Measurements from ENCODE around the gene TNFRSF13B. TPM values are rescaled to one million over a fixed set of nuclear protein-coding genes. Genes with fewer than 3 reads are reported as not detected.

The TNFRSF13B gene
- total RNA-seq, 1 experiment from 2014 or later: not detected

- ATAC-seq (no peak), DNase-seq (ENCODE audit: low read depth, low spot score) (no peak)
- POLR2A ChIA-PET: no interaction called here
- Histone ChIP-seq H3K4me3 (ENCODE audit: low read depth in 2 of 2, low read length in 2 of 2) (no peak overlapping the region), H3K36me3 (ENCODE audit: control insufficient read depth, insufficient read depth, low read length) (no peaks in the 10 kb centered on the region), H3K9me3 (ENCODE audit: control insufficient read depth, insufficient read depth, low read depth, low read length) (no peaks in the 10 kb centered on the region), H3K27me3 (ENCODE audit: control insufficient read depth, insufficient read depth, low read length) (no peaks in the 10 kb centered on the region), H3K27ac (ENCODE audit: low read length) (no peak overlapping the region), H3K4me1 (ENCODE audit: control insufficient read depth, insufficient read depth, low read length) (no peaks in the 10 kb centered on the region)
- in situ Hi-C loops (cut with HindIII; ENCODE audit: low pct_unique_long_range_greater_than_20kb, low sequenced_read_pairs): no loop called here
- BruUV-seq (replicated peaks): no TSS peak
- TF ChIP-seq, protein P1, sequence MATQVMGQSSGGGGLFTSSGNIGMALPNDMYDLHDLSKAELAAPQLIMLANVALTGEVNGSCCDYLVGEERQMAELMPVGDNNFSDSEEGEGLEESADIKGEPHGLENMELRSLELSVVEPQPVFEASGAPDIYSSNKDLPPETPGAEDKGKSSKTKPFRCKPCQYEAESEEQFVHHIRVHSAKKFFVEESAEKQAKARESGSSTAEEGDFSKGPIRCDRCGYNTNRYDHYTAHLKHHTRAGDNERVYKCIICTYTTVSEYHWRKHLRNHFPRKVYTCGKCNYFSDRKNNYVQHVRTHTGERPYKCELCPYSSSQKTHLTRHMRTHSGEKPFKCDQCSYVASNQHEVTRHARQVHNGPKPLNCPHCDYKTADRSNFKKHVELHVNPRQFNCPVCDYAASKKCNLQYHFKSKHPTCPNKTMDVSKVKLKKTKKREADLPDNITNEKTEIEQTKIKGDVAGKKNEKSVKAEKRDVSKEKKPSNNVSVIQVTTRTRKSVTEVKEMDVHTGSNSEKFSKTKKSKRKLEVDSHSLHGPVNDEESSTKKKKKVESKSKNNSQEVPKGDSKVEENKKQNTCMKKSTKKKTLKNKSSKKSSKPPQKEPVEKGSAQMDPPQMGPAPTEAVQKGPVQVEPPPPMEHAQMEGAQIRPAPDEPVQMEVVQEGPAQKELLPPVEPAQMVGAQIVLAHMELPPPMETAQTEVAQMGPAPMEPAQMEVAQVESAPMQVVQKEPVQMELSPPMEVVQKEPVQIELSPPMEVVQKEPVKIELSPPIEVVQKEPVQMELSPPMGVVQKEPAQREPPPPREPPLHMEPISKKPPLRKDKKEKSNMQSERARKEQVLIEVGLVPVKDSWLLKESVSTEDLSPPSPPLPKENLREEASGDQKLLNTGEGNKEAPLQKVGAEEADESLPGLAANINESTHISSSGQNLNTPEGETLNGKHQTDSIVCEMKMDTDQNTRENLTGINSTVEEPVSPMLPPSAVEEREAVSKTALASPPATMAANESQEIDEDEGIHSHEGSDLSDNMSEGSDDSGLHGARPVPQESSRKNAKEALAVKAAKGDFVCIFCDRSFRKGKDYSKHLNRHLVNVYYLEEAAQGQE (IDR thresholded peaks at IDR 0.05; ENCODE audit: insufficient read depth in 1 of 2, low read depth in 2 of 2, low read length in 1 of 2): no peak
- TF ChIP-seq POLR2AphosphoS5 (IDR thresholded peaks at IDR 0.05; ENCODE audit: low read depth, low read length) (no peak), SIN3A (IDR thresholded peaks at IDR 0.05; ENCODE audit: borderline replicate concordance, insufficient read depth, low read depth, low read length) (no peak), TCF7L2 (IDR thresholded peaks at IDR 0.05; ENCODE audit: low read depth, low read length) (no peak)
- TF ChIP-seq, protein P2, sequence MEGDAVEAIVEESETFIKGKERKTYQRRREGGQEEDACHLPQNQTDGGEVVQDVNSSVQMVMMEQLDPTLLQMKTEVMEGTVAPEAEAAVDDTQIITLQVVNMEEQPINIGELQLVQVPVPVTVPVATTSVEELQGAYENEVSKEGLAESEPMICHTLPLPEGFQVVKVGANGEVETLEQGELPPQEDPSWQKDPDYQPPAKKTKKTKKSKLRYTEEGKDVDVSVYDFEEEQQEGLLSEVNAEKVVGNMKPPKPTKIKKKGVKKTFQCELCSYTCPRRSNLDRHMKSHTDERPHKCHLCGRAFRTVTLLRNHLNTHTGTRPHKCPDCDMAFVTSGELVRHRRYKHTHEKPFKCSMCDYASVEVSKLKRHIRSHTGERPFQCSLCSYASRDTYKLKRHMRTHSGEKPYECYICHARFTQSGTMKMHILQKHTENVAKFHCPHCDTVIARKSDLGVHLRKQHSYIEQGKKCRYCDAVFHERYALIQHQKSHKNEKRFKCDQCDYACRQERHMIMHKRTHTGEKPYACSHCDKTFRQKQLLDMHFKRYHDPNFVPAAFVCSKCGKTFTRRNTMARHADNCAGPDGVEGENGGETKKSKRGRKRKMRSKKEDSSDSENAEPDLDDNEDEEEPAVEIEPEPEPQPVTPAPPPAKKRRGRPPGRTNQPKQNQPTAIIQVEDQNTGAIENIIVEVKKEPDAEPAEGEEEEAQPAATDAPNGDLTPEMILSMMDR (IDR thresholded peaks at IDR 0.05): no peak
- CTCF ChIA-PET: no interaction called here
- intact Hi-C loops (cut with micrococcal nuclease; ENCODE audit: unreplicated experiment): no loop called here
Observed at GRCh38 chr17:16923904-16924695, 47.8 kb downstream of the TNFRSF13B start.

- CTCF ChIA-PET: no interaction called here
- in situ Hi-C loops (cut with HindIII; ENCODE audit: low pct_unique_long_range_greater_than_20kb, low sequenced_read_pairs) (no loop called here), intact Hi-C loops (cut with micrococcal nuclease; ENCODE audit: unreplicated experiment) (no loop called here)
Observed at GRCh38 chr17:16923097-16923903, 48.6 kb downstream of the TNFRSF13B start.

More at GRCh38 chr17:16923097-16923903, 48.6 kb downstream of the TNFRSF13B start:
- H3K9me3 ChIP-seq (ENCODE audit: control insufficient read depth, insufficient read depth, low read depth, low read length): no peaks in the 10 kb centered on the region
- TF ChIP-seq, protein P2 (IDR thresholded peaks at IDR 0.05): no peak
- no peak for TF ChIP-seq SIN3A (IDR thresholded peaks at IDR 0.05; ENCODE audit: borderline replicate concordance, insufficient read depth, low read depth, low read length)
- TF ChIP-seq, protein P1 (IDR thresholded peaks at IDR 0.05; ENCODE audit: insufficient read depth in 1 of 2, low read depth in 2 of 2, low read length in 1 of 2): no peak
- TF ChIP-seq TCF7L2 (IDR thresholded peaks at IDR 0.05; ENCODE audit: low read depth, low read length): no peak
- TF ChIP-seq POLR2AphosphoS5 (IDR thresholded peaks at IDR 0.05; ENCODE audit: low read depth, low read length): no peak
- H3K27me3 ChIP-seq (ENCODE audit: control insufficient read depth, insufficient read depth, low read length): no peaks in the 10 kb centered on the region
- ATAC-seq: no peak
- peaks cover under 1% of the 10 kb centered on the region; the same call in 1 of the 2 replicates for H3K4me1 ChIP-seq (ENCODE audit: control insufficient read depth, insufficient read depth, low read length)
- POLR2A ChIA-PET: no interaction called here
- H3K27ac ChIP-seq (ENCODE audit: low read length): no peak overlapping the region
- no peak for DNase-seq (ENCODE audit: low read depth, low spot score)
- no peak overlapping the region for H3K4me3 ChIP-seq (ENCODE audit: low read depth in 2 of 2, low read length in 2 of 2)
- H3K36me3 ChIP-seq (ENCODE audit: control insufficient read depth, insufficient read depth, low read length): no peaks in the 10 kb centered on the region
- no TSS peak for BruUV-seq (replicated peaks)
